Measurements from ENCODE around the gene XDH. TPM values are rescaled to one million over a fixed set of nuclear protein-coding genes. Genes with fewer than 3 reads are reported as not detected.

Gene XDH
- polyA plus RNA-seq, 1 of the 3 experiments (the other 2 are of a cell fraction), result 0.33 TPM

GRCh38 chr2:31390324-31390723 is 24.2 kb downstream of the XDH start (continued):
- no peak for TF ChIP-seq RAD21 (IDR thresholded peaks at IDR 0.05; ENCODE audit: low read length)
- TF ChIP-seq TCF12 (IDR thresholded peaks at IDR 0.05), result 0 out of 2 replicates have a peak, but pooled peaks have one; percentile 7

GRCh38 chr2:31388736-31389135 is 25.8 kb downstream of the XDH start:
- H3K36me3 ChIP-seq (replicated peaks in 1 of 2; ENCODE audit: control insufficient read depth in 1 of 2, insufficient read depth in 2 of 2, low read length in 1 of 2), result no peaks in the 10 kb centered on the region
- H3K4me3 ChIP-seq (ENCODE audit: low read depth in 2 of 2, low read length in 1 of 2), result no peak overlapping the region
- peaks cover 0 to 7% of the 10 kb centered on the region in 2 experiments; a peak in 2 of 4 replicates for H3K4me1 ChIP-seq (ENCODE audit: control insufficient read depth in 1 of 2, insufficient read depth in 2 of 2, low read depth in 1 of 2, low read length in 1 of 2)
- no peak overlapping the region for H2AFZ ChIP-seq (ENCODE audit: low read depth)
- TF ChIP-seq CTCF (IDR thresholded peaks at IDR 0.05) (no peak), POLR2AphosphoS5 (IDR thresholded peaks at IDR 0.05; ENCODE audit: low read depth, low read length) (no peak), PBX3 (IDR thresholded peaks at IDR 0.05) (no peak)
- H3K27me3 ChIP-seq (ENCODE audit: insufficient read depth), result no peaks in the 10 kb centered on the region
- H3K9ac ChIP-seq, result no peak overlapping the region
- CTCF ChIA-PET, result interaction anchor here (0.6 to 2.6 kb wide), 2 partner anchors 9 to 55 kb away, joined by 3 to 8 read pairs; no protein-coding TSS in a partner anchor
- peaks cover 9% of the 10 kb centered on the region; the same call in 1 of the 2 replicates for H3K9me3 ChIP-seq
- H3K4me2 ChIP-seq, result no peak overlapping the region
- H3K27ac ChIP-seq (ENCODE audit: low read depth in 2 of 2, low read length in 1 of 2), result no peak overlapping the region
- DNase-seq, result no peak
- POLR2A ChIA-PET, result no interaction called here
- H3K9me2 ChIP-seq, result no peaks in the 10 kb centered on the region
- WGBS (ENCODE audit: low lambda C conversion rate), result 90% methylated on average over 4 of the region's 4 CpGs
- H3K79me2 ChIP-seq (ENCODE audit: insufficient read depth), result no peaks in the 10 kb centered on the region
- peaks cover 14% of the 10 kb centered on the region for H3F3A ChIP-seq (replicated peaks; ENCODE audit: insufficient read depth)
- H4K20me1 ChIP-seq (ENCODE audit: insufficient read depth), result no peaks in the 10 kb centered on the region

GRCh38 chr2:31387850-31388249 is 26.7 kb downstream of the XDH start:
- WGBS (ENCODE audit: low lambda C conversion rate), result 75% methylated on average over 8 of the region's 8 CpGs
- Histone ChIP-seq H3K4me2 (no peak overlapping the region), H3K4me3 (ENCODE audit: low read depth in 2 of 2, low read length in 1 of 2) (no peak overlapping the region), H3F3A (replicated peaks; ENCODE audit: insufficient read depth) (peaks cover 14% of the 10 kb centered on the region), H4K20me1 (ENCODE audit: insufficient read depth) (no peaks in the 10 kb centered on the region), H3K9me2 (no peaks in the 10 kb centered on the region), H2AFZ (ENCODE audit: low read depth) (no peak overlapping the region), H3K4me1 (ENCODE audit: control insufficient read depth in 1 of 2, insufficient read depth in 2 of 2, low read depth in 1 of 2, low read length in 1 of 2) (peaks cover 0 to 16% of the 10 kb centered on the region in 2 experiments; a peak in 2 of 4 replicates), H3K27ac (ENCODE audit: low read depth in 2 of 2, low read length in 1 of 2) (no peak overlapping the region), H3K27me3 (ENCODE audit: insufficient read depth) (no peaks in the 10 kb centered on the region), H3K9ac (no peak overlapping the region), H3K79me2 (ENCODE audit: insufficient read depth) (no peaks in the 10 kb centered on the region), H3K36me3 (replicated peaks in 1 of 2; ENCODE audit: control insufficient read depth in 1 of 2, insufficient read depth in 2 of 2, low read length in 1 of 2) (no peaks in the 10 kb centered on the region), H3K9me3 (0 out of 2 replicates have a peak, but pooled peaks cover 2% of the 10 kb centered on the region)
- CTCF ChIA-PET, result interaction anchor here (1.0 to 2.6 kb wide), 5 partner anchors 14 to 342 kb away, joined by 3 to 8 read pairs (median 4); no protein-coding TSS in a partner anchor
- no peak for DNase-seq
- TF ChIP-seq ELF1 (IDR thresholded peaks at IDR 0.05), result no peak
- TF ChIP-seq FOXJ3 (CRISPR knock-in tag; IDR thresholded peaks at IDR 0.05), result no peak
- TF ChIP-seq GABPA (IDR thresholded peaks at IDR 0.05; ENCODE audit: low read depth), result no peak
- TF ChIP-seq CHD2 (IDR thresholded peaks at IDR 0.05; ENCODE audit: low read length, partially characterized antibody), result no peak
- TF ChIP-seq TAF1 (IDR thresholded peaks at IDR 0.05; ENCODE audit: borderline replicate concordance, low read depth, low read length), result no peak
- no peak for TF ChIP-seq RAD21 (IDR thresholded peaks at IDR 0.05; ENCODE audit: low read length)
- TF ChIP-seq RXRA (IDR thresholded peaks at IDR 0.05; ENCODE audit: borderline replicate concordance, low read depth), result no peak
- no peak for TF ChIP-seq FOXM1 (IDR thresholded peaks at IDR 0.05; ENCODE audit: low read depth)
- no peak for TF ChIP-seq TCF12 (IDR thresholded peaks at IDR 0.05)
- no peak for TF ChIP-seq NRF1 (IDR thresholded peaks at IDR 0.05; ENCODE audit: low read depth, low read length)
- no peak for TF ChIP-seq SMC3 (IDR thresholded peaks at IDR 0.05; ENCODE audit: low read depth, low read length)
- no peak for TF ChIP-seq YY1 (IDR thresholded peaks at IDR 0.05; ENCODE audit: low read depth)
- TF ChIP-seq CTCF (IDR thresholded peaks at IDR 0.05), result no peak
- no peak for TF ChIP-seq GATA2 (CRISPR knock-in tag; IDR thresholded peaks at IDR 0.05)
- POLR2A ChIA-PET, result no interaction called here

All from SK-N-SH (cell line).